SKM-1 (cell line): ENCODE results near the gene EVA1A.
"Not testable (repeated sequence)": the region's sequence is repeated elsewhere in the genome, so short reads cannot be mapped to it uniquely, and the experiment has no call there.

Experiments
- DNase-seq: peaks from one replicate; lab custom pipeline; 2025; ENCODE audit not compliant: unreplicated experiment; lab: John Stamatoyannopoulos, UW

EVA1A gene

GRCh38 chr2:75488157-75488556 is 72.6 kb downstream of the EVA1A start:
- no peak for DNase-seq

DNA sequence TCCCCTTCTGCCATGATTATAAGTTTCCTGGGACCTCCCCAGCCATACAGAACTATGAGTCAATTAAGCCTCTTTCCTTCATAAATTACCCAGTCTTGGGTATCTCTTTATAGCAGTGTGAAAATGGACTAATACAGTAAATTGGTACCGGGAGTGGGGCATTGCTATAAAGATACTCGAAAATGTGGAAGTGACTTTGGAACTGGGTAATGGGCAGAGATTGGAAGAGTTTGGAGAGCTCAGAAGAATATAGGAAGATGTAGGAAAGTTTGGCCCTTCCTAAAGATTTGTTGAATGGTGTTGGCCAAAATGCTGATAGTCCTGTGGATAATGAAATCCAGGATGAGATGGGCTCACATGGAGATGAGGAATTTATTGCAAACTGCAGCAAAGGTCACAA is 74.0 kb downstream of the EVA1A start:
- DNase-seq, result not testable (repeated sequence)

DNA sequence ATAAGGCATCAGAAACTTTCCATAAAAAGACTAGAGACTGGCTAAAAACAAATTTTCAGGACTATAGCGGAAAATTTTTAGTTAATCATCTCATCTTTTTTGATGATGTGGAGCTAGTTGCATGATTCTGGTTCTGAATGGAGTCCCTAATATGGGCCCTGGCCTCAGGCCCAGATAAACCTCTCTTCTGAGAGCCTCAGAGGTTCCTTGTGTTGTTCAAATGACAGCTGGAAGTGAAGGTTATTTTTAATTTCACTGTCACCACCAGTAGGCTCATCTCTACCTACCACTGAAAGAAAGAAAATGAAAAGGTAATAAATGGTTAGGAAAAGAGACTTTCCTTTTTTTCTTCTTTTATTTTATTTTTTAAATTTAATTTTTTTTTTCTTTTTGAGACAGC is 75.9 kb downstream of the EVA1A start:
- DNase-seq, result no peak

DNA sequence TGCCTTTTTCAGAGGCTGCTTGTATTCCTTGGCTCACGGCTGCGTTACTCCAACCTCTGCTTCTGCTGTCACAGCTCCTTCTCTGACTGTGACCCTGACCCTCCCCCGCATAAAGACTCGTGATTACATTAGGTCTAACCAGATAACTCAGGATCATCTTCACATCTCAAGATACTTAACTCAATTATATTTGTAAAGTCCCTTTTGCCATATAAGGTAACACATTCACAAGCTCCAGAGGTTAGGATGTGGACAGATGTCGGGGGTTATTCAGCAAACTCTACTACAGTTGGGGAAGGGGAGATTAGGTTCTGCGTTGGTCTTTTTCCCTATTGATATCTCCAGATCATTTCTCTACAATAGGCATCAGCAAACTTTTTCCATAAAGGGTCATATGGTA is 76.9 kb downstream of the EVA1A start:
- no peak for DNase-seq

- no peak for DNase-seq
Observed at GRCh38 chr2:75482398-75482797, 78.3 kb downstream of the EVA1A start.

GRCh38 chr2:75480971-75481836 is 79.5 kb downstream of the EVA1A start:
- no peak for DNase-seq

GRCh38 chr2:75477696-75478095 is 83.0 kb downstream of the EVA1A start:
- not testable (repeated sequence) for DNase-seq

DNA sequence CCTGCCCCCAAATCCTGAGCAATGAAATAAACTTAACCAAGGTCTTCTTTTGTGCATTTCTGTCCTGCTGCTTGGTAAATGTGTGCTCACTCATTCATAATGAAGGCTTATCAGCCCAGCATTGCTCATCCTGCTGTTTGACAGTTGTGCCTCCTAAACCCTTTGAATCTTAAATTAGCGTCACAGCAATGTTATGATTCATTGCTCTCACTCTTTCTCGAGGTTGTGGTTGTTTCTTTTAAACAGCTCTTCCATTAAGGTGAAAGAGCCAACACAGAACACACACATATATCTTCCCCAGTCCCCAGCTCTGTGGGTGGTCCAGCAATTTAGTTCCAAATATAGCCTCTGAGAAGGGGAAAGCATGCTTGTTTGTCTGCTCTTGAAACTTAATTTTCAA is 84.0 kb downstream of the EVA1A start:
- no peak for DNase-seq

- no peak for DNase-seq
Observed at GRCh38 chr2:75475976-75476375, 84.8 kb downstream of the EVA1A start.

- DNase-seq, result no peak
Observed at GRCh38 chr2:75475049-75475448, 85.7 kb downstream of the EVA1A start.

GRCh38 chr2:75474115-75474514 is 86.6 kb downstream of the EVA1A start:
- no peak for DNase-seq

DNA sequence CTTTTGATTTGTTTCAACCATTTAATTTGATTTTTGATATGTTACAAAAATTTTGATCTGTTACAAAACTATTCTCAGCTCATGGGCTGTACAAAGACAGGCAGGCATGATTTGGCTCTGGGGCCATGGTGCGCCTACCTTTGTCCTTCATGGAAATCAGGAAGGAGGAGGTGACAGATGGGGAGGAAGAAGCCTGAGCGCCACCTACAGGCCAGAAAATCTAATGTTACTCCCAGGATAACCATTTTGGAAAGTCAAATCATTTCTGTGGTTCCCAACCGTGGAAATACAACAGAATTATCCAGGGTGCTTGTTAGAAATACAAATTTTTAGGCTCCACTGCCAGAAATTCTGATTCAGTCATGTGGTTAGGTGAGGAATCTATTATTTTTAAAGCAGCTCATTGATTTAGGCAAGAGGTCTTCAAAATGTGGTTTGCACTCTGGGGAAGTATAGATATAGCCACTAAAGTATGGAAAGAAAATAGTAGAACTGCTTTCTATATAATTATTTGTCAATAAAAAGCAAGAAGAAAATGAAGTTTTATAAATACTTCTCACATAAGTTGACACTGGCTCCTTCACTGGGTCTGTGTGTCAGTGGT is 93.9 kb downstream of the EVA1A start:
- DNase-seq, result no peak

DNA sequence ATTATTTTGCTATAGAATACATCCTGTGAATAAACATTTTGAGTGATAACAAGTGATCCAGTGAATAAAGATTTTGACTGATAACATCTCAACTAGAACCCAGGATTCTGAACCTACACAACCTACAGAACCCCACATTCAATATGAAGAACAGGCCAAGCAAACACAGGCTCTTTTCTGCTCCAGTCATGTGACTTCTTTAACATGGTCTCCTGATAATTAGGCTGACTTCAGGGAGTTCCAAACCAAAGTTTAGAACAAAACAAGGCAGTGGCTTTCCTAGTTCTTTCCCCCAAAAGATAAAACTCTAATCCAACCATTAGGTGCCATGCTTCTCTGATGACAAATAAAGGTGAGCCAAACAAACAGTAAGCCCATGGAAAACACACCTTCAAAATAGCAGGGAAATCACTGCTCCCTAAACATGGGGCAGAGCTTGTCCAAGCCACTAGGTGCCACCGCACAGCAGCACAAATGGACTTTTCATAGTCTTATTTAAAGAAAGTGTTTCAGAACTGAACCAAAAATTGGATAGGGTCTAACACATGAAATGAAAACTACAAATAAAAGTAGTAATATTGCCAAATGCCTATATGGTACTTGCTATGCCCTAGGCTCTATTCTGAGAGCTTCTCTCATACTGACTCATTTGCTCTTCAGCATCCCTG is 95.3 kb downstream of the EVA1A start:
- DNase-seq, result no peak

- no peak for DNase-seq
Observed at GRCh38 chr2:75464348-75464946, 96.3 kb downstream of the EVA1A start.

DNA sequence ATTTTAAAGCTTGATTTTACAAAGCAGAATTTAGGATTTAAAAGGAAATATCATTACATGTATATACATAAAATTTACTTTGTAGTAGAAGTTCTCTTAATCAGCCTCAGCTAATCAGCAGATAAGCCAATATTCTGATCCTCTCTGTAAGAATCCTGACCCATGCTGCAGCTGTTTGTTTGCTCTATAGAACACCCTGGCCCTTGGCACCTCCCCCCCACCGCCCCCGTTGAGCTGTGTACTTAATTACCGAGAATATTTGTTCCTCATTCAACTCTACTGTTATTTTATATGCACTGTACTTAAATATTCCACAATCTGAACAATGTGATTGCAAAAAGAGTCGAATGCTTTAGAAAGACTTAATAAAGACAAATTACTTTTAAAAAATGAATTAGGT is 98.0 kb downstream of the EVA1A start:
- DNase-seq, result no peak

- DNase-seq, result no peak
Observed at GRCh38 chr2:75462206-75462605, 98.5 kb downstream of the EVA1A start.

- DNase-seq, result no peak
Observed at GRCh38 chr2:75460630-75461029, 100.1 kb downstream of the EVA1A start.

DNA sequence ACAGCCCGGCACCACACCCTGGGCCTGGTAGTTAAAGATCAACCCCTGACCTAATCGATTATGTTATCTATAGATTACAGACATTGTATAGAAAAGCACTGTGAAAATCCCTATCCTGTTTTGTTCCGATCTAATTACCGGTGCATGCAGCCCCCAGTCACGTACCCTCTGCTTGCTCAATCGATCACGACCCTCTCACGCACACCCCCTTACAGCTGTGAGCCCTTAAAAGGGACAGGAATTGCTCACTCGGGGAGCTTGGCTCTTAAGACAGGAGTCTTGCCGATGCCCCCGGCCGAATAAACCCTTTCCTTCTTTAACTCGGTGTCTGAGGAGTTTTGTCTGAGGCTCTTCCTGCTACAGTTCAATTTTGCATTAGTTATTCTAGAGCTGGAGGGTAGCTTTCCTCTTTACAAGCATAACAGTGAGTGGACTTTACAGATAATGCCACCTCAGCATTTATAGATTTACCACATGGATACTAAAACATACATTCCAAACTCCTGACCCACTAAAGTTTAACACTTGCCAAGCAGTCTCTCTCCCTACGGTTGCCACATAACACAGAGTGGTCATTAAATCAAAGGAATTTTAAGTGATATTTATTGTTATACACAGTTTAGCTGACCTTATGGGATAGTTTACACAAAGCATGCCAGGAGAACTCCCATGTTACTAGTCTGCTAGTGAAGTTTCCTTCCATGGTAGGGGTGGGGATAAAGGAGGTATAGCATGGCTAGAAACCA is 101.0 kb downstream of the EVA1A start:
- DNase-seq, result no peak

DNA sequence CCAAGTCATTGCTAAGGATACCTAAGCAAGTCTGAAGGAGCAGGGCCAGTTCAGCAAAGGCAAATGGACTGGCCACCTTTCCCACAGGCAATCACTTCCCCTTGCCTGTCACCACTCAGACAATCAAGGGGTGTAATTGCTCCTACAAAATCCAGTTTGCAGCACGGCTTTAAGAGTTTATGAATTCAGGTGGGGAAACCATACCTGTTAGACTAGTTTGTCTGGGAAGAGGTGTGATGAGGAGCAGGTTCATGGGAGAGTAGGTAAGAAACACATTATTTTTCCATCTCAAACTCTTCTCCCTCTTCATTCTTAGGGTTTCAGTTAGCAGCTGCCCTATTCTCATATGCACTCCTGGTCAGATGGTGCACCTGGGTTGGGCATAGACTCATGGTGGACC is 102.5 kb downstream of the EVA1A start:
- DNase-seq, result no peak

- no peak for DNase-seq
Observed at GRCh38 chr2:75456825-75457224, 103.9 kb downstream of the EVA1A start.

DNA sequence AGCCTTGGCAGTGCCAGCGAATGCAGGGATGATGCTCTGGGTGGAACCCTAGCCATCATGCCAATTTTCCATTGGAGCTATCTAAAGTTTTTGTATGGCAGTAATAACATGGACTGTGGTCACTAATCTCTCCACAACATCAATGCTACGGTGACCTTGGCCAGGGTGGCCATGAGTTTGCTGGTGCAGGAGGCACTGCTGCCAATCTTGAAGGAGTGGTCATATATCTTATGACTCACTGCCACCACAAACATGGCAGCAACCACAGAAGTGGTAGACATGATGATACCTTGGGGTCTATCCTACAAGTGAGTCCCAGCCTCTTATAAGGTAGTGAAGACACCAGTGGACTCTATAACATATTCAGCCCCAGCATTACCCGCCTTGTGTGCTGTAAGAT is 104.6 kb downstream of the EVA1A start:
- DNase-seq, result no peak
